Measurements from ENCODE around the gene PTPRN2.
"Not testable (repeated sequence)": the region's sequence is repeated elsewhere in the genome, so short reads cannot be mapped to it uniquely, and the experiment has no call there.

PTPRN2 gene

GRCh38 chr7:157669768-157670351, 917.8 kb downstream of the PTPRN2 start:
- DNase-seq (ENCODE audit: low read depth in 2 of 2): no peak

GRCh38 chr7:157668884-157669767, 918.5 kb downstream of the PTPRN2 start:
- DNase-seq (ENCODE audit: low read depth in 2 of 2): no peak

- no peak for DNase-seq (ENCODE audit: low read depth in 2 of 2)
Measured at GRCh38 chr7:157668221-157668883, 919.3 kb downstream of the PTPRN2 start.

- no peak for DNase-seq (ENCODE audit: low read depth in 2 of 2)
Measured at GRCh38 chr7:157667731-157668130, 919.9 kb downstream of the PTPRN2 start.

- DNase-seq (ENCODE audit: low read depth in 2 of 2): no peak
Measured at GRCh38 chr7:157667261-157667660, 920.4 kb downstream of the PTPRN2 start.

- DNase-seq (ENCODE audit: low read depth in 2 of 2): no peak
Measured at GRCh38 chr7:157666530-157667040, 921.0 kb downstream of the PTPRN2 start.

GRCh38 chr7:157665634-157665988, 922.0 kb downstream of the PTPRN2 start:
- not testable (repeated sequence) for DNase-seq (ENCODE audit: low read depth in 2 of 2)

- DNase-seq (ENCODE audit: low read depth in 2 of 2): no peak
Measured at GRCh38 chr7:157664871-157665633, 922.6 kb downstream of the PTPRN2 start.

GRCh38 chr7:157664034-157664433, 923.6 kb downstream of the PTPRN2 start:
- DNase-seq (ENCODE audit: low read depth in 2 of 2): no peak

GRCh38 chr7:157662981-157663716, 924.5 kb downstream of the PTPRN2 start:
- DNase-seq (ENCODE audit: low read depth in 2 of 2): no peak

GRCh38 chr7:157662110-157662791, 925.4 kb downstream of the PTPRN2 start:
- no peak for DNase-seq (ENCODE audit: low read depth in 2 of 2)

- DNase-seq (ENCODE audit: low read depth in 2 of 2): no peak
Measured at GRCh38 chr7:157661611-157661975, 926.0 kb downstream of the PTPRN2 start.

- no peak for DNase-seq (ENCODE audit: low read depth in 2 of 2)
Measured at GRCh38 chr7:157660971-157661610, 926.5 kb downstream of the PTPRN2 start.

GRCh38 chr7:157658851-157659412, 928.7 kb downstream of the PTPRN2 start:
- no peak for DNase-seq (ENCODE audit: low read depth in 2 of 2)

- DNase-seq (ENCODE audit: low read depth in 2 of 2): no peak
Measured at GRCh38 chr7:157657741-157658740, 929.6 kb downstream of the PTPRN2 start.

GRCh38 chr7:157656195-157656769, 931.3 kb downstream of the PTPRN2 start:
- no peak for DNase-seq (ENCODE audit: low read depth in 2 of 2)

GRCh38 chr7:157654350-157654749, 933.3 kb downstream of the PTPRN2 start:
- no peak for DNase-seq (ENCODE audit: low read depth in 2 of 2)

- no peak for DNase-seq (ENCODE audit: low read depth in 2 of 2)
Measured at GRCh38 chr7:157653827-157654207, 933.8 kb downstream of the PTPRN2 start.

Data from stimulated activated CD8-positive, alpha-beta memory T cell treated with anti-CD3 and anti-CD28 coated beads, Interleukin-15, amount 100 ng/mL, for 48 hours (primary cell).